ENCODE data around the gene UBE2O.
A peak's percentile ranks its signal among the peaks of the same experiment; 100 is the strongest.

UBE2O gene

DNA sequence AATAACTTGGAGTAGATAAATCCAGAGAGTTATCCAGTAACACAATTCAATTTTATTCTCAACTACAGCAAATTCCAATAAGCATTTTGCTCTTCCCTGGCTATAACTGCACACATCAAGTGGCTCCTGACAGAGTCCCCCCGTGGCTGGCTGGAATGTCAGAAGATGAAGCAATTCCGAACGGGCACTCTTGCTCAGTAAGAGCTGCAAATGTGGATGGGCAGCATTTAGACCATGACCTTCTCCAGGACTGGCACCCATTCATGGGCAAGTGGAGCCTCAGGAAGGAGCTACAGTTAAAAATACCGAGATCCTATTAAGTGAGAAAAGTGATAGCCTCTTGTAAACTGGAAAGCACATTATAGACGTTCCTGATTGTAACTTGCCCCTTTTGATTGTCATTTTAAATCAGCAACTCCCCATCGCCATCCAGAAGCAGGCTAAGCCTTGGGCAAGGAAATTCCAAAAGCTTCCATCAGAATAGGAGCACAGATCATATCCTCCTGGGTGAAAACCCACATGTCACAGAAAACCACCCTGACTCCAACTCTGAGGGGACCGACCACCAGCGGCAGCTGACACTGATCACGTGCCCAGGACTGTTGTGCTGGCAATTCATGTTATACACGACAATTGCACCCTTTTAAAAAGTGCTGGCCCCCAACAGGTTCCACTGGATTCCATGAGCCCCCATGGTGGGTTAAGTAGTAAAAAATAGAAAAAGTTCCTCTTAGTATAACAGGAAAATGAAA is 7.1 kb downstream of the UBE2O start:
- H3K4me1 ChIP-seq (ENCODE audit: control insufficient read depth, insufficient read depth, low read length), result peaks cover 76% of the 10 kb centered on the region
- H3K4me3 ChIP-seq (ENCODE audit: low read depth, low read length), result no peak overlapping the region
- H3K27ac ChIP-seq (ENCODE audit: low read depth, low read length), result peak overlapping the region; percentile 58; the same call in 1 of the 2 replicates
- no peaks in the 10 kb centered on the region for H3K27me3 ChIP-seq (ENCODE audit: control insufficient read depth, insufficient read depth, low read length)
- no peaks in the 10 kb centered on the region for H3K9me3 ChIP-seq (ENCODE audit: control insufficient read depth, insufficient read depth, low read depth, low read length)
- H3K9ac ChIP-seq (ENCODE audit: low read length), result no peak overlapping the region
- no peaks in the 10 kb centered on the region for H3K36me3 ChIP-seq (ENCODE audit: control insufficient read depth, insufficient read depth, low read length)

DNA sequence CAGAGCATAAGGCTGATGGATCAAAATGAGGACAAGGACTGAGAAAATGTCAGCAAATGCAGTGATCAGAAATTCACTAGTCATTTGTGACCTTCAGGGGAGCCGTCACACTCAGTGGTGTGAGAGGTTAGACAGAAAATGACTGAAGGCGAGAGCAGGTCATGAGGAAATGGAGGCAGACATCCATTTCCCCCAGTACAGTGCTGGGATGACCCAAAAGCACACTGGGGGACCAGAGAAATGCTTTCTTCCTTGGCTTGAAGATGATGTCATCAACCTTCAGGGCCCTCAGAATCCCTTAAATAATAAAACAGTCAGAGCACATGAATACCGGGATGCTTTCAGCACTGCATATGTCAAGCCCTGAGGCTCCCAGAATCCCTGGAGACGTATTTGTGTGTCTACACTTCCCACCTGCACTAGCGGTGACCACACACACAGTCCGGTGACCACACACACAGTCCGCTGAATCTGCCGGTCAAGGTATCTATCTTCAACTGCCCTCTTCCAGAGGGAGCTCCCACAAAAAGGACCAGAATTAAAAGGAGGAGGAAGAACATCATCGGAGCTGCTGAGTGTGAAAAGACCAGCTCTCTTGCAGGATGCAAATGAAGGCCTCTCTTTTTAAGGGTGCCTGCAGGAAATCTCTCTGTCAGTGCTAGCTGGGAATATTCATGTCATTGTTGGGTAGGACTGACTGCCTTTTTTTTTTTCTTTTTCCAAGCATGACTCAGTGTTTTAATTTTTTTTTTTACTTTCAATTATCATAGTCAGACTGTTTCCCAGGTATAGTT is 8.2 kb downstream of the UBE2O start:
- Histone ChIP-seq H3K9me3 (ENCODE audit: control insufficient read depth, insufficient read depth, low read depth, low read length) (no peaks in the 10 kb centered on the region), H3K4me3 (ENCODE audit: low read depth, low read length) (peak overlapping the region; percentile 43), H3K36me3 (ENCODE audit: control insufficient read depth, insufficient read depth, low read length) (no peaks in the 10 kb centered on the region; the same call in 1 of the 2 replicates)

DNA sequence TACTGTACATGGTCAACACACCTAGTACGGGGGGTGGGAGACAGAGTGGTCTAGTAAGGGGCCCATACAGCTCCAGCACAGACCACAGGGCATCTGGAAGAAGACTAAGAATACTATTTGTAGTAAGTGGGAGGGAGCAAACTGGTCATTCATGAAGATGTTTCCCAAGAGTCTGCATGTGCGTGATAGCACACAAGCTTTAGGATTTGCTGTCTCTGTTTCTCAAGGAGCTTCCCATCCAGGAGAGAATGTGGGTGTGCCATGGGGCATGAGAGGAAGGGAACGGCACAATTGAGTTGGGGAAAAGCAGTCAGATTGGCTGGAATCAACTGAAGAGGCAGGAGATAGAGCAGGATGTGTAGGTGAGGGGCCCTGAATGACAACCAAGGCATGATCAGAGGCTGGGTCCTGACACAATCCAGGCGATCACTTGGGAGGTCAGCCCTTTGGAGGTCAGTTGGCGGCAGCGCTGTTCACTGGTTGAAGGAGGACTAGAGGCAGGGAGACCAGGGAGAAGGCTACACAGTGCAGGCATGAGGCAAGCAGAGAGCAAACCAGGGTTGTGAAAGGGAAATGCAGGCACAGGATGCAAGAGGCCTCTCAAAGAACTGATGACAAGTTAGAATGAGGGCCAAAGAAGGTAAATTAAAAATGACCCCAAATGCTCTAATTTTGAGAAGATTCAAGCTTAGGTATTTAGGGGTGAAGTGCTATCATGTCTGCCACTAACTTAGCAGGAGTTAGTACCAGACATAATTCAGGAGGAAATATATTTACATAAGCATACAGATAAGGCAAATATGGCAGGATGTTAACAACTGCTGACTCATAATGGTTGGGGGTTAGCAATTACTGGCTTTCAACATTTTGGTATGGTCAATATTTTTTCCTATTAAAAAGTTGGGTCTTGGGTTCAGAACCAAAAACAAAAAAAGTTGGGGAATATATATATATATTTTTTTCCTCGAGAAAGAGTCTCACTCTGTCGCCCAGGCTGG is 10.3 kb downstream of the UBE2O start:
- Histone ChIP-seq H3K9me3 (ENCODE audit: control insufficient read depth, insufficient read depth, low read depth, low read length) (no peaks in the 10 kb centered on the region), H3K36me3 (ENCODE audit: control insufficient read depth, insufficient read depth, low read length) (no peaks in the 10 kb centered on the region; the same call in 1 of the 2 replicates), H3K27me3 (ENCODE audit: control insufficient read depth, insufficient read depth, low read length) (no peaks in the 10 kb centered on the region), H3K4me1 (ENCODE audit: control insufficient read depth, insufficient read depth, low read length) (peaks cover 86% of the 10 kb centered on the region), H3K4me3 (ENCODE audit: low read depth, low read length) (no peak overlapping the region), H3K9ac (ENCODE audit: low read length) (no peak overlapping the region), H3K27ac (ENCODE audit: low read depth, low read length) (no peak overlapping the region)

More for the DNA sequence above, 8.2 kb downstream of the UBE2O start:
- H3K4me1 ChIP-seq (ENCODE audit: control insufficient read depth, insufficient read depth, low read length), result peaks cover 85% of the 10 kb centered on the region
- no peaks in the 10 kb centered on the region for H3K27me3 ChIP-seq (ENCODE audit: control insufficient read depth, insufficient read depth, low read length)
- peak overlapping the region; percentile 58 for H3K27ac ChIP-seq (ENCODE audit: low read depth, low read length)
- H3K9ac ChIP-seq (ENCODE audit: low read length), result peak overlapping the region; percentile 37

DNA sequence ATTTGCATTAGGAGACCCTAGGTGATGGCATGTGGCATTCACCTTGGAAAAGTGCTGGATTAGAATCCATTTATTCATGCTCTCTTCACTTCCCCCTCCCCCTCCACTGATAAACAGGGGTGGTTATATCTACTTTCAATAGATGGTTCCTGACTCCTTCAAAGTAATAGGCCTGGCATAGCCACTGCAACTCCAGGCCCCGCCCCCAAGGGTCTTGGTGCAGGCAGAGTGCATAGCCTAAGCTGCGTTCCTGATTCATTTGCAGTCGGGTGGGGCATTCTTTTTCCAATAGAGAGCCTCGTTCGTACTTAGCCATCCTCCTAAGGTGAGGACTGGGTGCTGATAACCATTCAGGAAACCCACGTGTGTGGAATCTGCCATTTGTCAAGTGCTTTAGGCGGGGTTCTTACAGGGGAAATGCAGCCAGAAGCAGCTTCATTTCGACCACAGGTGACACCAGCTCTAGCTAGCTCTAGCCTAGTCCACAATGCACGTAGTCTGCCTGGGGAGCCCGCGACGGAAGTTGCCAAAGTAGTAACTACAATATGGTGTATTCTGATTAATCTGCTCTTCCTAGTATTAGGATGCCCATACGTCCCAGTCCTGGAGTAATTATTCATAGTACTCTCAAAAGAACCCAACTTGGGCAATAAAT is 11.1 kb downstream of the UBE2O start:
- H3K36me3 ChIP-seq (ENCODE audit: control insufficient read depth, insufficient read depth, low read length), result no peaks in the 10 kb centered on the region; the same call in 1 of the 2 replicates
- H3K4me1 ChIP-seq (ENCODE audit: control insufficient read depth, insufficient read depth, low read length), result peaks cover 78% of the 10 kb centered on the region
- no peaks in the 10 kb centered on the region for H3K9me3 ChIP-seq (ENCODE audit: control insufficient read depth, insufficient read depth, low read depth, low read length)
- H3K9ac ChIP-seq (ENCODE audit: low read length), result no peak overlapping the region
- no peaks in the 10 kb centered on the region for H3K27me3 ChIP-seq (ENCODE audit: control insufficient read depth, insufficient read depth, low read length)
- H3K4me3 ChIP-seq (ENCODE audit: low read depth, low read length), result no peak overlapping the region
- H3K27ac ChIP-seq (ENCODE audit: low read depth, low read length), result no peak overlapping the region

DNA sequence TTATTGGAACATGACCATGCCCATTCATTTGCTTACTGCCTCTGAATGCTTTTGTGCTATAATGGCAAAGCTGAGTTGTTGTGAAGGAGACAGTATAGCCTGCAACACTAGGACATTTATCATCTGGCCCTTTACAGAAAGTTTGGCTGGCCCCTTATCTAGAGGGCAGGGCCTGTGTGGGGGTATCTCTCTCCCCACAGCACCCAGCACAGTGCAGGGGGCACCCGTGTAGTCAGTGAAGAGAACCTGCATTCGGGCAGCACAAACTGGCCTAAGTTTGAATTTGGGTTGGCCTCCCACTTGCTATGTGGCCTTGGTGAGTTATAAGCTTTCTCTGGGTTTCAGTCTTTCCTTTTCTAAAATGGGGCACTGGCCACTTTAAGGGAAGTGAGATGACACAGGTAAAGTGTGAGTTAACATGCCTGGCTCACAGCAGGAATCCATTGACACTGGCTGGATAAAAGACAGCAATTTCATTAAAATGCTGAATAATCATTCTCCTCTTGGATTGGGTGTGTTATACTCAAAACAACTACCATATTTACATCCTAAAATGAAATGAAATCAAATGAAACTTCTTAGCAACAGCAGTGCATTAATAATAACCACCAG is 12.1 kb downstream of the UBE2O start:
- Histone ChIP-seq H3K27ac (ENCODE audit: low read depth, low read length) (no peak overlapping the region), H3K4me3 (ENCODE audit: low read depth, low read length) (no peak overlapping the region), H3K36me3 (ENCODE audit: control insufficient read depth, insufficient read depth, low read length) (no peaks in the 10 kb centered on the region; the same call in 1 of the 2 replicates), H3K9ac (ENCODE audit: low read length) (no peak overlapping the region), H3K27me3 (ENCODE audit: control insufficient read depth, insufficient read depth, low read length) (no peaks in the 10 kb centered on the region), H3K9me3 (ENCODE audit: control insufficient read depth, insufficient read depth, low read depth, low read length) (no peaks in the 10 kb centered on the region), H3K4me1 (ENCODE audit: control insufficient read depth, insufficient read depth, low read length) (peaks cover 68% of the 10 kb centered on the region)

DNA sequence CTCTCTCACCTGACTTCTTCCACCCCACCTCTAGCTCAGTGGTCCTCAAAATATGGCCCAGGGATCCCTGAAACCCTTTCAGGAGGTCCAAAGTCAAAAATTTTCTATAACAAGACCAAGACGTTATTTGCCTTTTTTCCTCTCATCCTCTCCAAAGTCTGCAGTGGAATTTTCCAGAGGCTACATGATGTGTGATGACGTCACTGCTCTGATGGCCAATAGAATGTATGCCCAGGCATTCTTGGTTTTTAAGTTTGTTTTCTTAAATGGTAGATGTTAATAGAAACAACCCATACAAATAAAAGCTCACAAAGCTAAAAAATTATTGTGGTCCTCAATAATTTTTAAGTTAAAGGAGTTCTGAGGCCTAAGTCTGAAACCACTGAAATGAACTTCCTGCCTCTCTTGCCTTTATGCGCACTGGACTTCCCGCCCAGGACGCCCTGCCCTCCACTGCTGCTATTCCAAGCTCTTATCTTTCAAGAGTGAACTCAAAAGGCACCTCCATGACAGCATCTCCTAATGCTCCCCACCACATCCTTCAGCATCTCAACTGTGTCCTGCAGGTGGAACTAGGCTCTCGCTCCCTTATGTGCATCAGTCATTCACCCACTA is 13.5 kb downstream of the UBE2O start:
- H3K36me3 ChIP-seq (ENCODE audit: control insufficient read depth, insufficient read depth, low read length), result peaks cover 1% of the 10 kb centered on the region; the same call in 1 of the 2 replicates
- H3K27me3 ChIP-seq (ENCODE audit: control insufficient read depth, insufficient read depth, low read length), result no peaks in the 10 kb centered on the region
- H3K4me1 ChIP-seq (ENCODE audit: control insufficient read depth, insufficient read depth, low read length), result peaks cover 58% of the 10 kb centered on the region
- no peaks in the 10 kb centered on the region for H3K9me3 ChIP-seq (ENCODE audit: control insufficient read depth, insufficient read depth, low read depth, low read length)
- H3K4me3 ChIP-seq (ENCODE audit: low read depth, low read length), result no peak overlapping the region
- no peak overlapping the region for H3K9ac ChIP-seq (ENCODE audit: low read length)
- no peak overlapping the region for H3K27ac ChIP-seq (ENCODE audit: low read depth, low read length)

DNA sequence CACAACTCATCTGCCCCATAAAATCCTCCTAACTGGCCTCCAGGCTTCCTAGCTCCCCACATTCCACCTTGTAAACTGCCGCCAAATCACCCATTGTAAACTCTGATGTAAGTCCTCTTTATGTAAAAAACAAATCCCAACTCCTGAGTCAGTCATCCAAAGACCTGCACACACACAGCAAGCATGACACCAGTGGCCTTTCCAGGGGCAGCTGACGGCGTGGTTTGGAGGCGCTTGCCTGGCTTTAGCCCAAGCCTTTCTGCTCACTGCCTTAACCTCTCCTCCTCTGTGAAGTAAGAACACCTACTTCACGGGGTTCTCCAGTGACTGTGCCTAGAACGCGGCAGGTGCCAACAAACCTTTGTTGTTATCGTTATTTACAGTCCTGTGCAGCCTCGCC is 14.0 kb downstream of the UBE2O start:
- H3K27me3 ChIP-seq (ENCODE audit: control insufficient read depth, insufficient read depth, low read length), result no peaks in the 10 kb centered on the region
- H3K4me1 ChIP-seq (ENCODE audit: control insufficient read depth, insufficient read depth, low read length), result peaks cover 53% of the 10 kb centered on the region
- no peak overlapping the region for H3K27ac ChIP-seq (ENCODE audit: low read depth, low read length)
- H3K36me3 ChIP-seq (ENCODE audit: control insufficient read depth, insufficient read depth, low read length), result peaks cover 5% of the 10 kb centered on the region; the same call in 1 of the 2 replicates
- H3K9ac ChIP-seq (ENCODE audit: low read length), result no peak overlapping the region
- no peaks in the 10 kb centered on the region for H3K9me3 ChIP-seq (ENCODE audit: control insufficient read depth, insufficient read depth, low read depth, low read length)
- no peak overlapping the region for H3K4me3 ChIP-seq (ENCODE audit: low read depth, low read length)

DNA sequence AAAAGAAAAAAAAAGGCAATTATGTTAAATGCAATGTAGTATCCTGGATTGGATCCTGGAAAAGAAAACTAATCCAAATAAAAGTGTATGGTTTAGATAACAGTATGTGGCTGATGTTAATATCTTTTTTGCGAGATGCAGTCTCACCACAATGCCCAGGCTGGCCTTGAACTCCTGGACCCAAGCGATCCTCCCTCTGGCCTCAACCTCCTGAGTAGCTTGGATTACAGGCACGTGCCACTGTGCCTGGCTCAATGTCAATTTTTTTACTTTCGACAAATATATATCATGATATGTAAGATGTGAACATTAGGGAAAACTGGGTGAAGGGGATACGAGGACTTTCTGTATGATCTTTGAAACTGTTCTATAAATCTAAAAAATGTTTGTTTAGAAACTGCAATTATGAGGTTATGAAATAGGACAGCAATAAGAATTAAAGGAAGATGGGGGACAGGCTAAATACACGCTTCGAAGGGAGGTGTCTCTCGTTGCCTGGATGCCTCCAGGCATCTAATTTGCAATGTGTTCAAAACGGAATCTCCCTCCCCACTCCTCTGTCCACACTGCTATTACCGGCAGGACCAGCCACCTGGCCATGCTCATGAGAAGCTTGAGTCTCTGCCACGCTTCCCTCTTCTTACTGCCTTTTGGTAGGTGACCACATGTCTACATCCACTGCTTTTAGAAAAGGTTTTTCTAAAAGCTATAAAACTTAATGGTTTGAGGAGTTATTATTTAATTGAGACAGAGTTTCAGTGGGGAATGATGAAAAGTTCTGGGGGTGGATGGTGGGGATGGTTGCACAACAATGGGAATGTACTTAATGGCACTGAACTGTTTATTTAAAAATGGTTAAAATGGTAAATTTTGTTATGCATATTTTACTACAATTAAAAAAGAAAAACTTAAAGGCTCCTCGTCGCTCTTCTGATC is 15.2 kb downstream of the UBE2O start:
- H3K4me3 ChIP-seq (ENCODE audit: low read depth, low read length), result no peak overlapping the region
- H3K27me3 ChIP-seq (ENCODE audit: control insufficient read depth, insufficient read depth, low read length), result no peaks in the 10 kb centered on the region
- H3K27ac ChIP-seq (ENCODE audit: low read depth, low read length), result no peak overlapping the region
- peaks cover 49% of the 10 kb centered on the region for H3K4me1 ChIP-seq (ENCODE audit: control insufficient read depth, insufficient read depth, low read length)
- H3K9ac ChIP-seq (ENCODE audit: low read length), result no peak overlapping the region
- peaks cover 5% of the 10 kb centered on the region; the same call in 1 of the 2 replicates for H3K36me3 ChIP-seq (ENCODE audit: control insufficient read depth, insufficient read depth, low read length)
- H3K9me3 ChIP-seq (ENCODE audit: control insufficient read depth, insufficient read depth, low read depth, low read length), result no peaks in the 10 kb centered on the region

DNA sequence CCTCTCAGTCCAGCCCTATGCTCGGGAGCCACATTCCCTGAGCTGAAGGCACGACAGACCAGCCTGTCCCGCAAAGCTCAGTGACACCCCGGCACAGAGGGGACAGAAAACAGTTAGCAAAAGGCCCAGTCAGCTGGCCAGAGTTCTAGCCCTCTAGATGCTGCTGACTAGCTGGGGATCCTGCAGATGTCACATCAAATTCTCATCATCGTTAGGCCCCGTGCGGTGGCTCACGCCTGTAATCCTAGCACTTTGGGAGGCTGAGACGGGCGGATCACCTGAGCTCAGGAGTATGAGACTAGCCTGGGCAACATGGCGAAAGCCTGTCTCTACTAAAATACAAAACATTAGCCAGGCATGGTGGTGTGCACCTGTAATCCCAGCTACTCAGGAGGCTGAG is 17.2 kb downstream of the UBE2O start:
- H3K27ac ChIP-seq (ENCODE audit: low read depth, low read length), result no peak overlapping the region
- H3K9ac ChIP-seq (ENCODE audit: low read length), result no peak overlapping the region
- peaks cover 5% of the 10 kb centered on the region; the same call in 1 of the 2 replicates for H3K36me3 ChIP-seq (ENCODE audit: control insufficient read depth, insufficient read depth, low read length)
- H3K4me3 ChIP-seq (ENCODE audit: low read depth, low read length), result no peak overlapping the region
- no peaks in the 10 kb centered on the region for H3K27me3 ChIP-seq (ENCODE audit: control insufficient read depth, insufficient read depth, low read length)
- H3K9me3 ChIP-seq (ENCODE audit: control insufficient read depth, insufficient read depth, low read depth, low read length), result no peaks in the 10 kb centered on the region
- peaks cover 47% of the 10 kb centered on the region for H3K4me1 ChIP-seq (ENCODE audit: control insufficient read depth, insufficient read depth, low read length)
